DMS53 (cell line): ENCODE data around the gene CD207.
A peak's percentile ranks its signal among the peaks of the same experiment; 100 is the strongest.
"Not testable (repeated sequence)": the region's sequence is repeated elsewhere in the genome, so short reads cannot be mapped to it uniquely, and the experiment has no call there.

Experiments
- DNase-seq: peaks from one replicate; lab custom pipeline; 2025; lab: John Stamatoyannopoulos, UW

The CD207 gene

DNA sequence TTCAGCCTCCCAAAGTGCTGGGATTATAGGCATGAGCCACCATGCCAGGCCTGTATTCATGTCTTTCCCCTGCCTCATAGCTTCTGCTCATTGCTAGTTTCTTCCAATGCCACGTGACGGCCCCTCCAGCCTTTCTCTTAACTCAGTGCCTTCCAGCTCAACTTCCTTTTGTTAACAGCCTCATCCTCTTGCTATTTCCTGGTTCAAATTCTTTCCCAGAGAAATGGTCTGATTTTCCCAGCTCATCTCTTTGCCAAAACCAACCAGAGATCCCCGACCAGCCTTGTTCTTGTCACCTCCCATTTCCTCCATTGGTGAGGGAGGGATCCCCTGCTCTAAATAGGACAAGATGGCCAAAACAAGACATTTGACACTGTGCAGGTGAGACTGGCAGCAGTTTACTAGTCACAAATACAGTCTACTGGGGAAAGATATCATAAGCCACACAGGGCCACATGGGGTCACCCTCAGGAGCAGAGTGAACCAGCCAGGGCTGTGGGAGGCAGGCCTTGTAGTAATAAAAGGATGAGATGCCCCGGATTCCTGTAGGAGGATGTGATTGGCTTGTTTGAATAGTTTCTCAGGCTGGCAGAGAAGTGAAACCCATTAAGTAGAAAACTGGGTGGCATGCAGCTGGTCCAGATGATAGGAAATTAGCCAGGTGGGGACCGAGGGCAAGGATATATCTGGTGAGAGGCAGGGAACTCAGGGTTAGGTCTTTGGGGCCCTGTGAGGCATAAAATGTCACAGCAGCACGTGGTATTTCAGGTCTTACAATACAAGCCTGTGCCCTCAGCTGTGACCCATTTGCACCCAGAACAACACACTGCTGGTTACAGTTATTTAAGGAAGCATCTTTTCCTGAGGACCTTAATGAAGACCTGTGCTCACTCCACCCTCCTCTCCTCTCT is 6.4 kb downstream of the CD207 start:
- DNase-seq = no peak

DNA sequence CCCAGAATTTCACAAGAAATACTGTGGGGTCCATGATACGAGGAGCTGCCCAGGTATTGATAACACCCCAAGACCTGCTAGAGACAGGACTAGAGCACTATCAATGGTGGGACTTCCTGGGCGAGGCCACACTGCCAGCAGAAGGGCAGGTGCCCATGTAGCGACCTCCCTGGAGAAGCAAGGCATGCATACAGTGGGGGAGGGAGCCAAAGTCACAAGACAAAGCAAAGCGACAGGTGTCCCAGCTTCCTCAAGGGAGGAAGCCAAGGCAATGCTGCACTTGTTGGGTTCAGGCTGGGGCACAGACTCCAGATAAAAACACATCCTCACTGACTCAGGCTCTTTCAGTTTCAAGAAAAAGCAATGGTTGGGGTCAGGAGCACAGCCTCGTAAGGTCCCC is 7.5 kb downstream of the CD207 start:
- DNase-seq = peak; percentile 20

DNA sequence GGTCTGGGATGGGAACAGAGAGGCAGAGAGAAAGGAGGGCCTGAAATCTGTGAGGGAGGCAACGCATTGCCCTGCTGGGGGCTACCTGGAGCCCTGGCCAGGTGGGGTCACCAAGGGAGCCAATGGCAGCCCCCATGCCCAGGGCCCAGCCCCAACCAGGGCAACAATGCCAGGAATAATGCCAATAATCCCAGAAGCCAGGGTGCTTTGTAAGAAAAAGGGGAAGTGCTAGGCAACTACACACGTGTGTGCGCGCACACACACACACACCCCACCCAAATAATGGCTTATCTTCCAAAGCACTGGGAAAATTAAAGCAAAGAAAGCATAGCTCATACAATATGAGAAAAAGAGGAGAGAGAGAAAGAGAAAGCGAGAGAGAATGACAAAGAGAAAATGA is 8.2 kb downstream of the CD207 start:
- DNase-seq = no peak

DNA sequence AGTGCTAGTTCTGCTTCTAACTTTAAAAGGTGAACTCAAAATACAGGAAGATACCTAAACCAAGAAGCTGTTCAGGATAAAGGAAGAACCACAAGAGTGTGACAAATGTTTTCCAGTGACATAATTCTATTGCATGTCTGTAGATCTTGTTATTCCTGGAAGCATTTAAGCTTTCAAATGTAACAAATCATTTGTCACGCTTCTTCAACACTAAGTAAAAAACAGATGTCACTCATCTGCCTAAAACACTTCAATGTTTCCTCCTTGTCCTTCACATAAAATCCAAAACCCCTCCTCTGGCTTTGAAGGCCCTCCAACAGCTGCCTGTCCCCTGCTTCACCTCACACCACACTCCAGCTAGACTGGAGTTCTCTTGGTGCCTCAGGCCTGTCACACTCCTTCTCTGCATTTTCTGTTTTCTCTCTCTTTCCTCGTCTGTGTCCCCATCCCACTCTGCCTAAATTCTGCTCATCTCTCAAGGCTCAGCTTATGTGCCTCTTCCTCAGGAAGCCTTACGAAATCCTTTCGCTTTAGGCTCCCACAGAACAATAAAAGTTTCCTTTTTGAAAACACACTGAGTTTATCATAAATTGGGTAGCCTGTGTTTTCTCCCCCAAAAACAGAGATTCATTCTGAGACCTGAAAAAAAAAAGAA is 8.8 kb downstream of the CD207 start:
- DNase-seq = no peak

DNA sequence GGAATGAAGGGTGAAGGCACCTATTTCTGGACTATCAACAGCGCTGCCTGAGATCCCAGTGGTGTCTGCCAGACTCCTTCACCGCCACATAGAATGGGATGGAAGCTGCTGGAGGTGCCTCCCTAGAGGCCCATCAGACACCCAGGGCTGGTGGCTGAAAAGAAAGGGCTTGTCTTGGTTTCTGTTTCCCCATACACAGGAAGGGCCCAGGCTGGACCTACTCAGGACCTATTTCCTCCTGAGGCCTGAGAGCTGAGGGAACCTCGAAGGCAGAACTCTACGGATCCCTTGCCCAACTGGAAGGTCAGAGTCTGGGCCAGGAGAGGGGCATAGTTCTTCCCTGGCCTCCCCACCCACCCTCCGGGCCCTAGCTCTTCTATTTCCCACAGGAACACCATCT is 12.4 kb downstream of the CD207 start:
- no peak for DNase-seq

DNA sequence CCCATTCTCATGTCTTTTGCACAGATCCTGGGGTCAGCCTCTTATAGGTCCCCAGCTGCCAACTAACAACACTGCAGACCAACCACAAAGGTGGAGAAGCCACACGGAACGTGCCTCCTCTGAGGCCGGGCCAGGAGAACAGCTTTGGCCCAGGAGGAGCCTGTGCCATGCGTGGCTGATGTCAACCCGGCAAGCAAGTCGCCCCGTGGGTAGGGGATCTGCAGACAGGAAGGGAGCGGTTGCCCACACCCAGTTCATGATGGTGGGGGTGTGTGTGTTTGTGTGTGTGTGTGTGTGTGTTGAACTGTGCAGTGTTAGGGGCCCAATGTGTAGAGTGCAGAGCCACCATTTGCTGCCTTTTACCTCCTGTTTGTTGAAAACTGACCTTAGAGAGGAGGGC is 12.8 kb downstream of the CD207 start:
- no peak for DNase-seq

DNA sequence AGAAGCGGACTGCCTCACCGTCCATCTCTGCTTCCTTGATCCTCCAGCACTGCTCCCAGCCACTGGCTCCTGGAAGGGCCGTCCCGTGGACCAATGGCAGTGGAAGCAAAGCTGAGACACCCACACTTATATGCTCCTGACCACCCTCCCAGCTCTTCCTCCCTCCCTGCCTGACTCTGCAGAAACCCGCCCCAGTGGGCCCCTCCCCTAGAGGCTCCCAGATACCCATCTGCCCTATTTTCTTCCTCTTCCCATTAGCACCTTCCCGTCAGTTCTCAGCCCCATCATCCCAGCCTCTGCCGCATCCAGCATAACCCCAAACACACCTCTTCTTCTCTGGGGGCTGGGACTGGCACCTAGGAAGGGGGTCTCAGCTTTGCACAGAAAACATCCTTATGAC is 15.1 kb downstream of the CD207 start, which contains the start of gene CLEC4F:
CLEC4F (minus strand) TSS at position 101 of the 400 bp plus-strand sequence; CDS start at position 25, 76 bp downstream.
- no peak for DNase-seq

DNA sequence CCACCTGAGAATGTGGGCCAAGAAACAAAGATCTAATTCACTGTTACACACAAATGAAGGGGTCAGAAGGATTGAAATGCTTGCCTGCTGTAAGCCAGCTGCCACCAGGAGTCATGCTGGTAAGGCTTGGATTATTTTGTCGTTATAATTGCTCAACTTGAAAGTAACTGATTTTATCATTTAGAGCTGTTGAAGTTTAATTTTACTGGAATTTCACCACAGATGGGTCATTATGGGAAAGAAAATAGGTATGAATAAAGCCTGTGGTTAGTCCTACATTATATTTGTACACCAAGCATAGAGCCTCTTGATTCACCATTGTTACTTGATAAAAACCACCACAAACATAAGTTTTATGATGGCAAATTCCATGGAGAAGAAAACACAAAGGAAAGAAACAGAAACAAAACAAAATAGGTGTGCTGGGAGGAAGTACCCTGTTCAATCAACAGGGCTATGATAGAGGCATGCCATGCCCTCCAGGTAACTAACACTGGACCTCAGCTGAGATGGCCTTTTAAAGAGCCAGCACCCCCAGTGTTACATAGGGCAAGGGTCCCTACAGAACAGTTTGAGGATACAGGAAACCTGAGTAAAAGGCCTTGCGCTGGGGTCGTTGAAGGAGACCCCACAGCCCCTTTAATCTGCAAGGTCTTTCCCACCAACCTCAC is 18.2 kb downstream of the CD207 start:
- DNase-seq = no peak

DNA sequence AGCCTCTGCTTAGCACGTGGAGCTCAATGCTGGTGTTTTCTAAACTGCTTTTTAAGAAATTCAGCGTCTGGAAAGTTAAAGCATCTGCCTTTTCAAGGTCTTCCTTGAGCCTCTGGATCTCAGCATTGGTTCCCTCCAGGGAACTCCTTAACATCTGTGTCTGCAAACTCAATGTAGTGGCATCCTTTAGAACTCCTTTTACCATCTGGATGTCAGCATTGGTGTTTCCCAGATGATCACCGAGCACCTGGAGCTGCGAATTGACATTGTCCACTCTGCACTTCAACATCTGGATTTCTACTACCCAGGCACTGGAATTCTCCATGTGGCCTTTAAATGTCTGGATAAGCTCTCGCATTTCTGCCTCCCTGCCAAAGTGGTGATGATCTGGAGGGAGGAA is 18.9 kb downstream of the CD207 start:
- DNase-seq = no peak

DNA sequence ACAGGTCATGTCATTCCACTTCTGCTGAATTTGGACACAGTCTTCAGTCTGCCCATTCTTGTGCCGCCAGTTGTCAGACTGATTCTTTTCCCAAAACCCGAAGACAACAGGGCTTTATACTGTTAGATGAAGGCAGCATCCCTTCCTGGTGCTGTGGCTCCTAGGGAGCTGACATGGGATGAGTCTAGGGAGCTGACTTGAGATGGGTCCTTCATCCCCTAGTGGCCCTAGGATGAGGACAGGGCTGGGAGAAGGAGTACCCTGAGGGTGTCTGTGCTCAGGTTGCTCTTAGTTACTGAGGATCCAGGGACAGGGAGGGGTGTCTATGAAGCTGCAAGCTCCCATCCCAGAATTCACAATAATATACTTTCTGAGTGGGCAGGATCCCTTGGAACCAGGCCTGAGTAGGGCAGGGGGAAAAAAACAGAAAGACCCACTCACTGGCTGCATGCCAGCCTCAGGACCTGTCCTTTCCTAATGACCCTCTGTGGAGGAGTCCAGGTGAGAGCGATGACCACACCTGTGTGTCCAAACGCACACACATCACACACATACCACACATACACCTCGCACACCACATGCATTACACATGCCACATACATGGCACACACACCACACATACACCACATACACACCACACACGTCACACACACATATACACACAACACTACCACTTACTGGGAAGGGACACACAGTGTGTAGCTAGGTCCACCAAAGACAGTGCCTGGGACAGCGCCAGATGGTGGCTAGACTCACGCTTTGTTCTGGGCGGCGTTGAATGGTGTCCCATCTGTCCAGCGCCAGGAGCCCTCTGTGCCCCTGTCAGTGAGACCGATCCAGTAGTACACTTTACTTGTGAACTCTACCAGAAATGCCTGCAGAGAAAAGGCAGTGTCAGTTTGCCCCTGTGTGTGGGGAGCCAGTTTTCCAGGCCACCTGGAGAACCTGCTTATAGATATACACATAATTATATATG is 26.3 kb downstream of the CD207 start:
- DNase-seq = no peak

DNA sequence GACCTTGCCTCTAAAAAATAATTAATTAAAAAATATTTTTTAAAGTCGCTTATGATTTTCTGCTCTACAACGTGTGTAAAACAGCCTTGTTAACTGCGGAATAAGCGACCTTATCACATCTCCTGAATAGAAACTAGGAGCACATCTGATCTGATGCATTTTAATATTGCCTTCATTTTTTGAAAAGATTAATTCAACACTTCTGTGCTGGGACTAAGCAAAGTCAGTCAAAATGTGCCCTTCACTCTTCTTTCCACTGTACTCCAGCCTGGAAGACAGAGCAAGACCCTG is 27.8 kb downstream of the CD207 start:
- DNase-seq = no peak

DNA sequence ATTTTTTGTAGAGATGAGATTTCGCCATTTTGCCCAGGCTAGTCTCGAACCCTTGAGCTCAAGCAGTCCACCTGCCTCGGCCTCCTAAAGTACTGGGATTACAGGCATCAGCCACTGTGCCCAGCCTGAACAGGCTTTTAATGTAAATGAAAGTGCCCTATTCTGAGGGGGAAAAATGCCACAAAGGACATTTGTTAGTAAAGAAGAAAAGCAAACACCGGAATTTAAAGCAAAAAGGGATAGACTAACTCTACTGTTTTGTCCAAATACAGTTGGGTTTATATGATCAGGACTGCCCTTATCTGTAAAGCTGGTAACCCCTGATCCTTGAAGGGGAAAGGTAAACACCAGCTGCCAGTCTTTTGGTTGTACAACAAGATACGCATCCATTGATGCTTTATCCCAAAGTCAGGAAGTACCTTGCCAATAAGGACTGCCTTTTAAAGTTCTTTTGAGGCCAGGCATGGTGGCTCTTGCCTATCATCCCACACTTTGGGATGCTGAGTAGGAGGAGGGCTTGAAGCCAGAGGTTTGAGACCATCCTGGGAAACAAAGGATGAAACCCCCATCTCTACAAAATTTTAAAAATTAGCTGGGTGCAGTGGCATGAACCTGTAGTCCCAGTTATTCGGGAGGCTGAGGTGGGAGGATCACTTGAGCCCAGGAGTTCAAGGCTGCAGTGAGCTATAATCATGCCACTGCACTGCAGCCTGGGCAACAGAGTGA is 28.4 kb downstream of the CD207 start:
- DNase-seq = peak; percentile 47

DNA sequence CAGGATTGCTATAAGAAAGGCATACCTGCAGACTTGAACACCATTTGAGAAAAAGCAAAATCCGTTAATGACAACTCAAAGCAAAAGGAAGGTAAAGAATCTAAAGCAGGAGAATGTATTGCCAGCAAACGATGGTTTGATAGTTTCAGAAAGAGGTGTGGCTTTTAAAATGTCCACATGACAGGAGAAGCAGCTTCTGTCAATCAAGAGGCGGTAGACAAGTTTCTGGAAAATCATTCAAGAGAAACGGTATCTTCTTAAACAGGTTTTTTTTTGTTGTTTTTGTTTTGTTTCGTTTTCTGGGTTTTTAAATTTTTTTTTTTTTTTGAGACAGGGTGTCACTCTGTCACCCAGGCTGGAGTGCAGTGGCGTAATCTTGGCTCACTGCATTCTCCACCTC is 29.0 kb downstream of the CD207 start:
- DNase-seq = no peak

DNA sequence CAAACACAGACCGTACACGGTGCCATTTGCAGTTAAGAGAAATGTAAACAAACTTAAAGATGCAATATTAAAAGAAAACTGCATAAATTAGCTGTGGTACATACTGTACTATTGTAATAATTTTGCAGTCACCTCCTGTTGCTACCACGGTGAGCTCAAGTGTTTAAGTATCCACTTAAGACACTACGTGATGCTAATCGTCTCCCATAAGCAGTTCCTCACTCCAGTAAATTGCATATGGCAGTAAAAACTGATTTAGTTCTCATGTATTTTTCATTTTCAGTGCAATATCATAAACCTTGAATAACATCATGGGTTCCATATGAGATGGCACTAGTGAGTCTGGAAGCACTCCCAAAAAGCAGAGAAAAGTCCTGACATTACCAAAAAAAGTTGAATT is 29.6 kb downstream of the CD207 start:
- no peak for DNase-seq

DNA sequence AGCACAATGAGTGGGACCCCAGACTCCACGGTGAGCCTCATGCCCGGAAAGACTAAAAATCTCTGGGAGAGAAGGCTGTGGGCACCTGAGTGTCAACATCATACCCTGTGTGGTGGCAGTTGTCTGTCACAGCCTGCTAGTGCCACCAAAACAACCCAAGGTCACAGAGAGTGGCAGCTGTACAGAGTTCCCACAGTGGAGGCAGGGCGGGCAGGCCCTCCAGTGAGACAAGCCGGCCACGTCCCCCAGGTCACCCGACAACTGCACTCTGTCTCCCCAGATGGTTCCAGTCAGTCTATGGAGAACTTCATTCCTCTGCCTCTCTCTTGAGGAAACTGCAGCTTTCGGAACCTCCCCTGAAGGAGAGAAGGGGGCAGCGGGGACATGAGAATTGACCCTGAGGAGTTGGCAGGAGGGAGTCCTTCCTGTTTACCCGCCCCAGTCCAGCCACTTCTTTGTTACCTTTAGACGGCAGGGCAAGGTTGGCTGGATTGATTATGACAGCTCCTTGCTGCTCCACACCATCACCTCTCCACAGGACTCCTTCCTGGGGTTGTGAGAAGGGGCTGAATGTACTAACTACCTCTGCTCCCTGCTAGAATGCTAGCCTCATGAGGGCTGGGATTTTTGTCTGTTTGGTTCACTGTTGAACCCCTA is 33.9 kb downstream of the CD207 start:
- DNase-seq = no peak

DNA sequence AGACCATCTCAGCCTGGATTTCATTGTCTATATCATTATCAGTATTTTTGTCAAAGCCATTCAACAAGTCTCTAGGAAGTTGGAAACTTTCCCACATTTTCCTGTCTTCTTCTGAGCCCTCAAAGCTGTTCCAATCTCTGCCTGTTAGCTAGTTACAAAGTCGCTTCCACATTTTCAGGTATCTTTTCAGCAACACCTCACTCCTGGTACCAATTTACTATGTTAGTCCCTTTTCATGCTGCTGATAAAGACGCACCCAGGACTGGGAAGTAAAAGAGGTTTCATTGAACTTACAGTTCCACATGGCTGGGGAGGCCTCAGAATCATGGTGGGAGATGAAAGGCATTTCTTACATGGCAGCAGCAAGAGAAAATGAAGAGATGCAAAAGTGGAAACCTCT is 35.9 kb downstream of the CD207 start:
- DNase-seq = no peak

DNA sequence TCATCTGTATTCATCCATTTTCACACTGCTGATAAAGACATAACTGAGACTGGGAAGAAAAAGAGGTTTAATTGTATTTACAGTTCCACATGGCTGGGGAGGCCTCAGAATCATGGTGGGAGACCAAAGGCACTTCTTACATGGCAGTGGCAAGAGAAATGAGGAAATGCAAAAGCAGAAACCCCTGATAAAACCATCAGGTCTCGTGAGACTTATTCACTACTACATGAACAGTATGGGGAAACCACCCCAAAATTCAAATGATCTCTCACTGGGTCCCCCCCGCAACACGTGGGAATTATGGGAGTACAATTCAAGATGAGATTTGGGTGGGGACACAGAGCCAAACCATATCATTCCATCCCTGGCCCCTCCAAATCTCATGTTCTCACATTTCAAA is 37.6 kb downstream of the CD207 start:
- not testable (repeated sequence) for DNase-seq

DNA sequence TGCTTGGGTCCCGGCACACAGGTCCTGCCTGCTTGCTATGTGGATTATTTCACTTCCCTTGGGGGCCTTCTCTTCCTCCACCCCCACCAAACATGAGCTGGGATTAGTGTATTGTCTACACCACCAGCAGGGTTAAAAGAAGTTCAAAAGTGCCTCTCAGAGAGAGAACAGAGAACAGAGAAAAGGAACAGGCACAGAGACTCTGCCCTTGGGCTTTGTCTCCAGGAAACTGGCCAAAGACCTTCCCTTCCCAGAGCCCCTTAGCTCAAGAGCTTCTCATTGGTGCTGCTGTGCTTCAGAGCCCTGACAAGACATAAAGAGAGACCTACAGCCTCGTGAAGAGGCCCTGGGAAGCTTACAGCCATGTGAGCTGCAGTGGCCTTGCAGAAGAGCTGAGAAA is 38.1 kb downstream of the CD207 start:
- DNase-seq = no peak

DNA sequence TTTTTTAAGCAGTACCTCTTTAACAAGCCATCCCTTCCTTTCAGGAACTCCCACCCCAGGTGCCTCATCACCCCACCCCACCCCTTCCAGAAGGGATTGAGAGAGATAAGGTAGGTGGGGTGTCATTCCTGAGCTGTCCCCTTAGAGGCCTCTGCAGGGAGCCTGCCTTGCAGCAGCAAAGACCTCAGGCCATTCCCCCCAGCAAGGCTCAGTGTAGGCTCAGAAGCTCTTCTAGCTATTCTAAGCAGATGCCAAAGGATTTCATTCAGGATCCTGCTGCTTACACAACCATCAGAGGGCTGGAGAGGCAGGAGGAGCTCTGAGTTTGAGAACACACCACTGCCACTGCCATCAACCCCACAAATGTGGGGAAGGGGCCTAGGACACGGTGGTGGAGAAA is 39.4 kb downstream of the CD207 start:
- DNase-seq = no peak

DNA sequence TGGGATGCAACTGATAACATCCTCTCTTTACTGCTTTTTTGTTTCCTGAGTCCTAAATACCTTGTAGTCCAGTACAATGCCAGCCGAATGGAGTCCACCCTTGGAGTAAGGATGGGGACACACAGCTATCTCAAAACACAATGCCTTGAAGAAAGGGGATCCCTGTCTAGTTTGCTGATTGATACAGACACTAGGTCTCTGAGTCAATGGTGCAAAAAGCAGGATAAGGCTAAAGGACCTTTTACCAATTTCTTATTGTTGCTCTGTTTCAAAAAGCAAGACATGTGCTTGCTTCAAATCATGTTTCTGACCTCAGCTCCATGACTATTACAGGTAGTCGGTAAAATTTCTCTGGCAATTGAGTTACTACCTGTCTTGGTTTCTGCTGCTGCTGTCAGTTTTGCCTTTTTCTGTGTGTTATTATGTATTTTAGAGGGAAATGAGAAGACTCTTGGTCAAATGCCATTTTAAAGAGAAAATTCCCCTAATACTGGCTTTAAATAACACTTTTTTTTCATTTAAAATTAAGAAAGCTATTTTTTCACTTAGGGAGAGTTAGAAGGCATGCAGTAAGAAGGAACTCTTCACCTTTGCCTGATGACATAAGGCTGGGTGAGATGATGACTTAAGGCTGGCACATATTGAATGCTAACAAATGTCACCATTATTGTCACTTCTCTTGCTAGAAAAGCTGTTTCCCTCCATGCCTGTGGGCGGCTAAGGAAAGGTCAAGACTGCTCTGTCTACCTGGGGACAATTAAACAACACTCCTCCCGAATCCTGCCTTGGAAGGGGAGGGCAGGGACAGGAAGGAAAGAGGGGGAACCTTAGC is 40.2 kb downstream of the CD207 start:
- no peak for DNase-seq
